Measurements from ENCODE around the gene KCNN4. TPM values are rescaled to one million over a fixed set of nuclear protein-coding genes. Genes with fewer than 3 reads are reported as not detected.
A peak's percentile ranks its signal among the peaks of the same experiment; 100 is the strongest.

The KCNN4 gene
- total and polyA plus RNA-seq, 10 of the 15 experiments (the other 5 are each of a cell fraction or from before 2014, with no cell fraction given), result 1.4 to 112 (median 77.9) TPM

GRCh38 chr19:43799502-43800142 lies 18.8 kb upstream of the KCNN4 start:
- intact Hi-C loops (cut with micrococcal nuclease; ENCODE audit: unreplicated experiment), result no loop called here
- no peaks in the 10 kb centered on the region for H3K27me3 ChIP-seq (replicated peaks in 1 of 2; ENCODE audit: control insufficient read depth in 2 of 2, insufficient read depth in 2 of 2, low read length in 1 of 2)
- no peaks in the 10 kb centered on the region for H3K36me3 ChIP-seq (ENCODE audit: control insufficient read depth in 2 of 2, insufficient read depth in 2 of 2, low read length in 1 of 2)
- TF ChIP-seq CHD2 (IDR thresholded peaks at IDR 0.05; ENCODE audit: borderline replicate concordance, low read depth, low read length) (no peak), NFIC (IDR thresholded peaks at IDR 0.05; ENCODE audit: low read depth, low read length) (no peak), ETV6 (conservative IDR thresholded peaks at IDR 0.05 in 1 of 2, IDR thresholded peaks at IDR 0.05 in 1 of 2; ENCODE audit: borderline replicate concordance in 1 of 2, low read depth in 1 of 2) (no peak), FOXK2 (IDR thresholded peaks at IDR 0.05) (no peak), ZNF217 (IDR thresholded peaks at IDR 0.05) (no peak), IRF4 (IDR thresholded peaks at IDR 0.05; ENCODE audit: low read depth, low read length) (no peak), JUNB (IDR thresholded peaks at IDR 0.05) (no peak)
- WGBS (ENCODE audit: insufficient coverage, insufficient replicate concordance, low lambda C conversion rate, missing lambda C conversion rate), result 55% methylated on average over 6 of the region's 6 CpGs
- H3K4me1 ChIP-seq (ENCODE audit: control insufficient read depth, insufficient read depth, low read length), result peaks cover 4% of the 10 kb centered on the region
- SMC1A ChIA-PET (ENCODE audit: uncharacterized antibody, unreplicated experiment), result interaction anchor here (1.1 kb wide), 1 partner anchor 17 kb away, joined by 3 read pairs; no protein-coding TSS in a partner anchor
- in situ Hi-C loops (cut with MboI), result loop anchor here (10.0 kb wide), 1 partner anchor 355 kb away; no protein-coding TSS in a partner anchor
- FAIRE-seq (no peak), DNase-seq (ENCODE audit: low read depth, low spot score) (no peak), ATAC-seq (peak; percentile 38; the same call in 2 of the 3 replicates)
- H2AFZ ChIP-seq (ENCODE audit: control insufficient read depth, low read depth, low read length), result no peak overlapping the region
- RAD21 ChIA-PET (ENCODE audit: unreplicated experiment), result no interaction called here
- H4K20me1 ChIP-seq (ENCODE audit: control insufficient read depth, insufficient read depth), result 0 out of 2 replicates have a peak, but pooled peaks cover 2% of the 10 kb centered on the region
- CTCF ChIA-PET, result interaction anchor here (0.6 to 1.0 kb wide), 2 partner anchors 9 to 10 kb away, joined by 3 read pairs; no protein-coding TSS in a partner anchor
- POLR2A ChIA-PET, result no interaction called here
- H3K4me3 ChIP-seq, result no peak overlapping the region
- no peak overlapping the region for H3K4me2 ChIP-seq (ENCODE audit: control insufficient read depth, insufficient read depth)
- no TSS peak for BruUV-seq (replicated peaks)
- H3K27ac ChIP-seq (ENCODE audit: control insufficient read depth, insufficient read depth), result no peak overlapping the region
- no peaks in the 10 kb centered on the region; the same call in 2 of the 3 replicates for H3K9me3 ChIP-seq (replicated peaks; ENCODE audit: control insufficient read depth, insufficient read depth, low read length)
- H3K79me2 ChIP-seq (ENCODE audit: control insufficient read depth, insufficient read depth, low read length), result no peaks in the 10 kb centered on the region
- no peak overlapping the region for H3K9ac ChIP-seq (ENCODE audit: control insufficient read depth, insufficient read depth, low read length)
